Nephron (organoid): ENCODE data around the gene MRRF.

Experiments
- H3K27ac Mint-ChIP-seq, 3 experiments: 2 replicates each; pipeline ENCODE4 v1.8.0; 2020; ENCODE audit warnings: mixed read lengths in 3 of 3, mild to moderate bottlenecking in 2 of 3, moderate library complexity in 1 of 3
- H3K27me3 Mint-ChIP-seq: 2 replicates; pipeline ENCODE4 v1.8.0; 2021; ENCODE audit warnings: low read depth, mild to moderate bottlenecking, moderate library complexity, mixed read lengths
- H3K36me3 Mint-ChIP-seq: 2 replicates; pipeline ENCODE4 v1.8.0; 2020; ENCODE audit warnings: low read depth, mixed read lengths
- H3K4me1 Mint-ChIP-seq: 2 replicates; pipeline ENCODE4 v1.8.0; 2020; ENCODE audit warnings: mixed read lengths
- H3K4me3 Mint-ChIP-seq, 3 experiments: 2 replicates each; pipeline ENCODE4 v1.8.0; 2020; ENCODE audit warnings: mild to moderate bottlenecking in 3 of 3, mixed read lengths in 3 of 3, moderate library complexity in 2 of 3
- H3K9me3 Mint-ChIP-seq: 2 replicates; pipeline ENCODE4 v1.8.0; 2020; ENCODE audit warnings: mixed read lengths
- TF ChIP-seq, protein P1 (sequence below), 3 experiments: fragments of 200-600 bp; sonication (generic); IDR thresholded peaks; one replicate each; pipeline ENCODE4 v1.5.0; 2021; ENCODE audit warnings: antibody characterized with exemption in 3 of 3; ENCODE audit not compliant: unreplicated experiment in 3 of 3

Gene MRRF

DNA sequence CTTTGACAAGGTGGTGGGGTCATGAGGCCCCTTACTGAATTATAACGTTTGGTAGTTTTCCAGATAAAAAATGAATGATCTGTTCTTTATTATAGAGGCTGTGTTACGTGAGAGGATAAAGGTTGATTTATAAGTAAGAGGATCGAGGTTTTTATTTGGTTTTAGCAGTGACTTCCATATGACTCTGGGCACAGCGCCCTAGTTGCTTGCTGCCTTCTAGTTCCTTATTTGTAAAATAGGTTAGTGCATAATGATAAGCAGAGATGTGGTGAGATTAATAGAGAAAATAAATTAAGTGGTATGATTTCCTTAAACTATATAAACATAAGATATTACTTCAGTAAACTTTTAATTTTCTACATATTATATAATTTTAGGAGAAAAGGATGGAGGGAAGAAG lies 29.8 kb downstream of the MRRF start:
- Mint-ChIP-seq H3K36me3 (peaks cover 65% of the 10 kb centered on the region), H3K9me3 (no peaks in the 10 kb centered on the region), H3K4me3 (no peak overlapping the region), H3K27ac (no peak overlapping the region), H3K27me3 (no peaks in the 10 kb centered on the region), H3K4me1 (peaks cover 6% of the 10 kb centered on the region)
- TF ChIP-seq, protein P1, sequence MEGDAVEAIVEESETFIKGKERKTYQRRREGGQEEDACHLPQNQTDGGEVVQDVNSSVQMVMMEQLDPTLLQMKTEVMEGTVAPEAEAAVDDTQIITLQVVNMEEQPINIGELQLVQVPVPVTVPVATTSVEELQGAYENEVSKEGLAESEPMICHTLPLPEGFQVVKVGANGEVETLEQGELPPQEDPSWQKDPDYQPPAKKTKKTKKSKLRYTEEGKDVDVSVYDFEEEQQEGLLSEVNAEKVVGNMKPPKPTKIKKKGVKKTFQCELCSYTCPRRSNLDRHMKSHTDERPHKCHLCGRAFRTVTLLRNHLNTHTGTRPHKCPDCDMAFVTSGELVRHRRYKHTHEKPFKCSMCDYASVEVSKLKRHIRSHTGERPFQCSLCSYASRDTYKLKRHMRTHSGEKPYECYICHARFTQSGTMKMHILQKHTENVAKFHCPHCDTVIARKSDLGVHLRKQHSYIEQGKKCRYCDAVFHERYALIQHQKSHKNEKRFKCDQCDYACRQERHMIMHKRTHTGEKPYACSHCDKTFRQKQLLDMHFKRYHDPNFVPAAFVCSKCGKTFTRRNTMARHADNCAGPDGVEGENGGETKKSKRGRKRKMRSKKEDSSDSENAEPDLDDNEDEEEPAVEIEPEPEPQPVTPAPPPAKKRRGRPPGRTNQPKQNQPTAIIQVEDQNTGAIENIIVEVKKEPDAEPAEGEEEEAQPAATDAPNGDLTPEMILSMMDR (IDR thresholded peaks at IDR 0.05; ENCODE audit: unreplicated experiment in 3 of 3) = no peak

DNA sequence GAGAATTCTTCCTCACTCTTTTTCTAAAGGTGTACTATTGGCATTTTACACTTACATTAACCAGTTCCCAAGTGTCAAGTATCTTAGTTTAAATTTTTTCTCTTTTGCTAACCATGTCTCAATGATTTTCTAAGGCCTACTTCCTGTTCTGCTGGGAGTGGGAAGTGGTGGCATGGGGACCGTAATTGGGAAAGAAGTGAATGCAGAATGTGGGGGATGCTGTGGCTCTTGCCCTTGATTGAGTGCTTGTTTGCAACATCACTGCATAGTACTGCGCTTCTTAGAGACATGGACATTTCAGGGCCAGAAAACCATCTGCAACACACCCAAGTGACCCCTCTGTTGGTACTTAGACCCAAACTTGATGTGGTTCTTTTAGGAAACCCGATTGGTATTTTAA lies 32.8 kb downstream of the MRRF start:
- Mint-ChIP-seq H3K4me1 (peaks cover 6% of the 10 kb centered on the region), H3K36me3 (peaks cover 66% of the 10 kb centered on the region), H3K27me3 (no peaks in the 10 kb centered on the region), H3K4me3 (no peak overlapping the region), H3K27ac (no peak overlapping the region), H3K9me3 (no peaks in the 10 kb centered on the region)
- TF ChIP-seq, protein P1 (IDR thresholded peaks at IDR 0.05; ENCODE audit: unreplicated experiment in 3 of 3) = no peak

DNA sequence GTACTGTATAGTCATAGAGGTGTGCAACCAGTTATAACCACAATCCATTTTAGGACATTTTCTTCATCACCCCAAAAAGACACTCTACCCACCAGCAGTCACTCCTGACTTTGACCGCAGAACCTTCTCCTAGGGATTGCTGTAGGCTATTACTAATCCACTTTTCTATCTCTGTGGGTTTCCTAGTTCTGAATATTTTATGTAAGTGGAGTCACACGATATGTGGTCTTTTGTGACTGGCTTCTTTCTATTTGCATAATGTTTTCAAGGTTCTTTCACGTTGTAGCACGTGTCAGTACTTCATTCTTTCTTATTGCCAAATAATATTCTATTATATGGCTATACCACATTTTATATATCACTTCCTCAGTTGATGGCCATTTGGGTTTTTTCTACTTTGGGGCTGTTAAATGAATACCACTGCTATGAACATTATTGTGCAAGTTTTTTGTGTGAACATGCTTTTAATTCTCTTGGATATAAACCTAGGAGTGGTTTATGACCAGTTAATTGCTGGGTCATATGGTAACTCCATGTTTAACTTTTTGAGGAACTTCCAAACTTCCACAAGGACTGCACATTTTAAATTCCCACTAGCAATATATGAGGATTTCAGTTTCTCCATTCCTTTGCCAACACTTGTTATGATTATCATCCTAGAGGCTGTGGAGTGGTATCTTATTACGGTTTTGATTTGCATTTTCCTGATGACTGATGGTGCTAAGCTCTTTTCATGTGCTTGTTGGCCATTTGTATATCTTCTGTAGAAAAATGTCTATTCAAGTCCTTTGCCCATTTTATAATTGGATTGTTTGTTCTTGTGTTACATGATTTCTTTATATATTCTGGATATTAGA lies 37.8 kb downstream of the MRRF start:
- Mint-ChIP-seq H3K4me3 (no peak overlapping the region), H3K9me3 (no peaks in the 10 kb centered on the region), H3K27ac (no peak overlapping the region), H3K27me3 (no peaks in the 10 kb centered on the region), H3K4me1 (peaks cover 25% of the 10 kb centered on the region), H3K36me3 (peaks cover 39% of the 10 kb centered on the region)
- TF ChIP-seq, protein P1 (IDR thresholded peaks at IDR 0.05; ENCODE audit: unreplicated experiment in 3 of 3) = no peak

DNA sequence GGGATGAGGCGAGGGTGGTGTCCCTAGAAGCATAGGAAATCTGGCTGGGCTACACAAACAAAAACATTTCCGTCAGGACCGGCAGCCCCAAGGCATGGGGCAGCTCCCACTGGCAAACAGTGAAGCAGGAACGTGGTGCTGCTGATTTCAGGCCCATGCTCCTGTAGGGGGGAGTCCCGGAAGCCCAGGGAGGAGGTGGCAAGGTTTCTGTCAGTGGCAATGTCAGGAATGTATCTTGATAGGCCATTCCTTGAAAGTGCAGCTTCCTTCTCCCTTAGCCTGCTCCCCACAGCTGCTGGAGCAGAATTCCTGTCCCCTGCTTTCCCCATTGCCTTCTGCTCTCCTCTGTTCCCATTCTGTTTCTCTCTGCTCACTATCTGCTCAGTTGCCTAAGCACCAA lies 42.4 kb downstream of the MRRF start:
- TF ChIP-seq, protein P1 (IDR thresholded peaks at IDR 0.05; ENCODE audit: unreplicated experiment in 3 of 3) = no peak
- H3K27ac Mint-ChIP-seq = no peak overlapping the region

DNA sequence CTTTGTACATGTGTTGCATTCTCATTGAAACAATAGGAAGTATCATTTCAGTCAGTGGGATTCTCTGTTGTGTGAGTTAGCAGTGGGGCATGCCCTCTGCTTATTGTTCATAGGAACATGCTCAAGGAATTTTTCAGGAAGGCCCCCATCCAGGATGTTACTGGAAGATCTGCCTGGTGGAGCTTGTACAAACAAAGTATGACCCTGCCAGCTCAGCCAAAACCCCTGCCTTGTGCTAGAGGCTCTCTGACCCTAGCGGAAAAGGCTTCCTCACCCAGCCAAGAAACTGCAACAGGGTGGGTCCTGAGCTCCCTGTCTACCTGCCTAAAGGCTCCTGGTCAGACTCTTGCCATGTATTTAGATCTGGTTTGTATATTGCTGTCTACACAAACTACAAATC lies 43.2 kb downstream of the MRRF start:
- Mint-ChIP-seq H3K36me3 (peaks cover 16% of the 10 kb centered on the region), H3K4me1 (peaks cover 32% of the 10 kb centered on the region), H3K4me3 (no peak overlapping the region), H3K9me3 (no peaks in the 10 kb centered on the region), H3K27ac (no peak overlapping the region), H3K27me3 (no peaks in the 10 kb centered on the region)
- TF ChIP-seq, protein P1 (IDR thresholded peaks at IDR 0.05; ENCODE audit: unreplicated experiment in 3 of 3) = no peak

More for the DNA sequence above, 42.4 kb downstream of the MRRF start:
- peaks cover 15% of the 10 kb centered on the region for H3K36me3 Mint-ChIP-seq
- peaks cover 30% of the 10 kb centered on the region for H3K4me1 Mint-ChIP-seq
- H3K27me3 Mint-ChIP-seq = no peaks in the 10 kb centered on the region
- no peaks in the 10 kb centered on the region for H3K9me3 Mint-ChIP-seq
- no peak overlapping the region for H3K4me3 Mint-ChIP-seq

DNA sequence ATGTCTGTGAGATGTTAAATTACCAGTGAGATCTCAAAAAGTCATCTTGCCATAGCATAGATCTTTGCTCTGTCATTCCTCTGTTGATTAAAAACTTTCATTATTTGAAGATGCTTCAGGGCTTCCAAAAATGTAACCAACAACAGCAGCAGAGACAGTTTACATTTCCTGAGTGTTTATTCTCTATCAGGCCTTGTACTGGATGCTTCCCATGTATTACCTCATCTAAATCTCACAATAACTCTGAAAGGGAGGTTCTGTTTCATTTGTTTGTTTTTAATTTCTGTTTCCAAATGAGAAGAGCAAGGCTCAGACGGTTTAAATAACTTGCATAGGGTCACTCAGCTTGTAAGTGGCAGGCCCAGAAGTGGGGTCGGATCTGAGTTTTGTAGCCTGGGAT lies 45.2 kb downstream of the MRRF start:
- TF ChIP-seq, protein P1 (IDR thresholded peaks at IDR 0.05; ENCODE audit: unreplicated experiment in 3 of 3) = no peak
- no peak overlapping the region for H3K4me3 Mint-ChIP-seq
- no peak overlapping the region for H3K27ac Mint-ChIP-seq
- H3K9me3 Mint-ChIP-seq = no peaks in the 10 kb centered on the region
- H3K27me3 Mint-ChIP-seq = no peaks in the 10 kb centered on the region
- peaks cover 26% of the 10 kb centered on the region for H3K36me3 Mint-ChIP-seq
- H3K4me1 Mint-ChIP-seq = peaks cover 29% of the 10 kb centered on the region
